HG03039 (cell line): ENCODE results near the gene ENTPD5.
"Not testable (repeated sequence)": the region's sequence is repeated elsewhere in the genome, so short reads cannot be mapped to it uniquely, and the experiment has no call there.

Source experiments
- ATAC-seq: cut with Tn5 transposase; IDR thresholded peaks from one replicate; pipeline ENCODE4 v1.9.1; 2021; ENCODE audit warnings: mild to moderate bottlenecking, moderate library complexity; ENCODE audit not compliant: unreplicated experiment

The ENTPD5 gene

DNA sequence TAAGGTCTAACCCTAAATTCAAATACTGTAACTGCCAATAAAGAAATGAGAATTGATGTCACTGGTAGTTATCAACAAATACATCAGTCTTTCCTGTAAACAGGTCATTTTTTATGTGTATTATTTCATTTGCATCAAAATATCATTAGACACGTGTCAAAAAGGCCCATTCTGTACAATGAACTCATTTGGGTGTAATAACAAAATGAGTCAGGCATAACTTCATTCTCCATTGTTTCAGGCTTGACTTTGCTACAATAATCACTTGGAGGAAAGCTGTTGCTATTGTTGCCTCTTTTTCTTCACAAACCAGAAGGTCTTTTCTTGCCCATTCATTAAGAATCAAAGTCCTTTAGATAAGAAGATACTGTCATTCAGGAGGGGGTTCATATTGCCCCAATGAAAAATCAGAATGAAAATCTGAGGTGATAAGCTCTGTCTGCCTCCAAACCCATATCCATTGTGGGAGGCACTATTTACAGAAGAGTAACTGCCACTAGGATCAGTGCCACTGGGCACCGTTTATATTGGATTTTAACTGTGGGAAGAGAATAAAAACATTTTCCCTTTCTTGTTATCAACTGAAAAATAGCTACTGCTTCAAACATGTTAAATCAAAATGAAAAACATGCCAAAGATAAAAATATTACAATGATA is 10.1 kb downstream of the ENTPD5 start:
- ATAC-seq = no peak

DNA sequence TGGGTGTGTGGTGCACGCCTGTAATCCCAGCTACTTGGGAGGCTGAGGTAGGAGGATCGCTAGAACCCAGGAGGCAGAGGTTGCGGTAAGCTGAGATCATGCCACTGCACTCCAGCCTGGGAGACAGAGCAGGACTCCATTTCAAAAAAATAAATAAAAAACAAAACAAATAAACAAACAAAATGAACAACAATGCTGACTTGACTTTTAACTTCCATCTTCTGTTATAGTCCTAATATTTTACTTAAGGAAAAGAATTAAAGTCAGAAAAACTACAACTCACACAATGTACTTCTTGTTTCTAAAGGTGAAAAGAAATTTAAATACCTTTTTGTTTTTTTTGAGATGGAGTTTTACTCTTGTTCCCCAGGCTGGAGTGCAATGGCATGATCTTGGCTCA is 13.4 kb downstream of the ENTPD5 start:
- not testable (repeated sequence) for ATAC-seq

DNA sequence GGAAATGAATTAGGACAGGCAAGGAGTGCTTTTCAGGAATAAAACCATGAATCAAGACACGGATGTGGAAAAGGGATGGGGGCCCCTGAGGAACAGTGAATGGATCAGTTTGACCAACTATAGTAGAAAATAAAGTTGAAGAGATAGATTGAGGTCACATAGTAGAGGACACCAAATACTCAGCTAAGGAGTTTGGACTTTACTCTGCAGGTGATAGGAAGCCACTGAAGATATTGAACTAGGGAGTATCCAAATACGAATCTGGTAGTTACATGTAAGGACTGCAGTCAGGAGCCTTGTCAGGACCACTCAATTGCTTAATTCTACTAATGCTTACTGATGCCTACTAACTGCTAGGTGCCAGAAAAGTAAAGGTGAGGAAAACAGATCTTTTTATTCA is 20.4 kb downstream of the ENTPD5 start:
- no peak for ATAC-seq

DNA sequence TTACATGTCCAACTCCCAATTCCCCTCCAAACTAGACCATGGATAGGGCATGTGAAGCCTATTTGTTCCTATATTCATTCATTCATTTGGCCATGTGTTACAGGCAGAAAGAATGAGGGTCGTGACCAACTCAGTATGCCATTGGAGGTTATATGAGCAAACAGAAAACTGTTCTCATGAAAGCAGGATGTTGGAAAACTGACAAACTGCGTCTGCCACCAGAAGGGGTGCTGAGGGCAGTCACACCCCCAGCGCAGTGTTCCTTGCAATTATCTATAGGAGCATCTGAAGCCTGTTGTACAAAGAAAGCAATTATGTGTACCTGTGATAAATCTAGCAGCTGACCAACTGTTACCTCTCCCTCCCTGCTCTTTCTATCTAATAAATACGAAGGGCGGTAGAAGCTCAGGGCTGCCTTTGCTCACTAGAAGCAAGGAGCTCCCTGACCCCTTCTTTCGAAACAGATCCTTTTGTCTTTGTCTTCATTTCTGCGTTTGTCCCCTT is 21.1 kb downstream of the ENTPD5 start:
- ATAC-seq = no peak

DNA sequence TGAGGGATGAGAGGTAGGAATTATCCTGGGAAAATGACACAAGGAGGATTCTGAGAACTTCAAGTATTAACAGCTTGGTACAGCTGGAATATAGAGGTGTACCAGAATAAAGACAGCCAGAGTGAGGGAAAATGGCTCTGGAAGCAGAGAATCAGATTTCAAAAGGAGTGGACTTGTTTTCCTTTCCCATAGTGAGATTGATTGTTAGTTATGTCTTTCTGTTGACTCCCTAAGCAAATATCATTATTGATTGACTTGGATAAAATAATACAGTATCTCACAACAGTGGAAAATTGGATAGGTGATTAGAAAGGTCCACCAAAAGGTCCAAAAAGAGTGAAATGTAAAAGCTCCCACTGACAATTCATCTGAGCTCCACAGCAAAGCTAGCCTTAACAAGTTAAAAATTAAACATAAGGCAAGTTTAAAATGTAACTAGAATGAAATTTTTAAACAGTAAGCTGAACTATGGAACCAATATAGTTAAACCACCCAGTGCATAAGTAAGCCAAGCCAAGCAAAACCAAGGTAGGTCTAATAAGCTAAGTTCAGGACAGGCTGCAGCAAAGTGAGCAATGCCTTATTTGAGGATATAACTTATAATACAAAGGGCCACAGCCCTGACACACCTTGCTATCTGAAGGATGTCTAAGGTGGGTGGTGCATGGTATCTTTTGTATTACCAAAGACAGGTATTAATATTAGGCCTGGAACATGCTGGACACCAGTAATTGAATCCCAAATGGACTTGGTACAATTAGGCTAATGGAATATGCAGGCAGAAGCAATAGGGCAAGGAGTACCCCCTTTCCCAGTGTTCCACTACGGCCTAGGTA is 21.8 kb downstream of the ENTPD5 start:
- no peak for ATAC-seq

DNA sequence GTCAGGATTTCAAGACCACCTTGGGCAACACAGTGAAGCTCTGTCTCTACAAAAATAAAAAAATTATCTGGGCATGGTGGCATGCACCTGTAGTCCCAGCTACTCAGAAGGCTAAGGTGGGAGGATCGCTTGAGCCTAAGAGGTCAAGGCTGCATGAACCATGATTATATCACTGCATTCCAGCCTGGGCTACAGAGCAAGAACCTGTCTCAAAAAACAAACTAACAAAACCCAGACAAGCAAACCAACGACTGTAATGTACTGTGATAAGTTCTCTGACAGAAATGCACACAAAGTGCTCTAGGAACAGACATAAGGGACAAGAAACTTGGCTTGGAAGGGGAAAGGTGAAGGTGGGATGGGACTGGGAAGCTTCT is 22.4 kb downstream of the ENTPD5 start:
- ATAC-seq = no peak

DNA sequence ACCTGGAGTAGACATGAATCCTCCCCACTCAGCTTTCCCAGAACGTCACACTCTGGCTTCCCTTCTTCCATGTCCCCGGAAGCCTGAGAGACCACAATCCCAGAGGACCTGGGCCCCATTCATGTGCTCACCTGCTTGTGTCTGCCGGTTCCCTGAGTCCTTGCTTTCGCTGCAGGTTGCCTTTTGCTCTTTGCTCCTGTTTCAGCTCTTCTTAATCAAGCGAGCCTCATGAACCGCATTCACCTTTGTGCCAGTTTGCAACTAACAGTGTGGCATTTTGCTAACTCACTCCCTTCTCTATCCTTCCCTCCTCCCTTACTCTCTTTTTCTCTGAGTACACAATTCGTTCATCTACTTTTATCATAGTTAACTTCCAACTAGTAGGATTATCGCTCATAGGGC is 23.1 kb downstream of the ENTPD5 start:
- ATAC-seq = no peak

DNA sequence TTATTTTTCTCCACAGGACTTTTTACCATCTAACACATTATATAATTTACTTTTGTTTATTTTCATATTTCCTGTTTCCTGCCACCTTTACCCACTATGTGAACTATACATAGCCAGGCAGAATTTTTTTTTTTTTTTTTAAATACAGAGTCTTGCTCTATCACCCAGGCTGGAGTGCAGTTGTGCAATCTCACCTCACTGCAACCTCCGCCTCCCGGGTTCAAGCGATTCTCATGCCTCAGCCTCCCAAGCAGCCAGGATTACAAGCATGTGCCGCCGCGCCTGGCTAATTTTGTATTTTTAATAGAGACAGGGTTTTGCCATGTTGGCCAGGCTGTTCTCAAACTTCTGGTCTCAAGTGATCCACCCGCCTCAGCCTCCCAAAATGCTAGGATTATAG is 24.2 kb downstream of the ENTPD5 start:
- ATAC-seq = not testable (repeated sequence)

DNA sequence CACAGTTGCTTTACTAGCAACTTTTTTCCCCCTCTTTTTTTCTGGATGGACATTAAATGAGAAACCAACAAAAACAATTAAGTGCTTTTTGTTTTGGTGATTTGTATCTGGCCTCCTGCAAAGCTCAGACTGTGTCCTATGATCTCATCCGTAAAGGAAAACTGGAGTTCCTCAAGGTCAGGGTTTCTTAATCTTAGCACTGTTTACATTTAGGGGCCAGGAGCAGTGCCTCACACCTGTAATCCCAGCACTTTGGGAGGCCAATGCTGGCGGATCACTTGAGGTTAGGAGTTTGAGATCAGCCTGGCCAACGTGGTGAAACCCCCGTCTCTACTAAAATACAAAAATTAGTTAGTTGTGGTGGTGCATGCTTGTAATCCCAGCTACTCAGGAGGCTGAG is 28.0 kb downstream of the ENTPD5 start:
- no peak for ATAC-seq

DNA sequence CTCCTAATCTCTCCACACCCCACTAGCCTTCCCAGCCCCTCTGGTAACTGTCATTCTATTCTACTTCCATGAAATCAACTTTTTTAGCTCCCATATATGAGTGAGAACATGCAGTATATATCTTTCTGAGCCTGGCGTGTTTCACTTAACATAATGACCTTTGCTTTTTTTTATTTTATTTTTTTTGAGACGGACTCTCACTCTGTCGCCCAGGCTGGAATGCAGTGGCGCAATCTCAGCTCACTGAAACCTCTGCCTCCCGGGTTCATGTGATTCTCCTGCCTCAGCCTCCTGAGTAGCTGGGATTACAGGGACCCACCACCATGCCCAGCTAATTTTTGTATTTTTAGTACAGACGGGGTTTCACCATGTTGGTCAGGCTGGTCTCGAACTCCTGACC is 30.4 kb downstream of the ENTPD5 start:
- ATAC-seq = not testable (repeated sequence)

DNA sequence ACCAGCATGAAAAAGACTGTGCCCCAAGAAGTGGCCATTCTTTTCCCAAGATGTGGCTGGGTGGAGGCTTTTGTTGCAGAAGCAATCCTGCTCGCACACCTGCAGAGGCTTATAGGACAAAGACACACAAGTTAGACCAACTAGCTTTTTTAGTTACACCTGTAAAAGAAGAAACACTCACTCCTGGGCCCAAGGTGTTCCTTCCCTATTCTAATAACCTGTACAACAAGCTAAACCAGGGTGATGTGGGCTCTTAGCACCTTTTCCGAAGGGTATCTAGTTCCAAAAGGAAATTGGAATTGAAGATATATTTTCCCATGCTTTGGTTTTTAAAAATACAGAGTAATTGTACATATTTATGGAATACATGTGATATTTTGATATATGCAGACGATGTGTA is 31.0 kb downstream of the ENTPD5 start:
- no peak for ATAC-seq

DNA sequence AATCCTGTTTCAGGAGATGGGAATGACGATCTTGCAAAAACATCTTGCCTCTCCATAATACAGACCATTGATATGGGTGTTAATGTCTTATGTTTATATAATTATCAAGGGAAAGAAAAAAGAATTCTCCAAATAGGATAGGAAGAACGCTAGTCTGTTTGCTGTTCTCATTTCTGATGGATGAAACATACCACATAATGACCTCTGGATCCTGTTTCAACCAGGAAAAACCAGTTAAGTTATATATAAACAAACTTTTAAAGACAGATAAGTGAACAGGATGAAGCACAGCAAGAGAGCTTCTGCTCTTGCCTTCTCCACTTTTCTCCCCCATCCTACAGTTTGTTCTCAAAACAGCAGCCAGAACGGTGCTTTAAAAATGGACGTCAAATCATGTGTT is 41.2 kb downstream of the ENTPD5 start:
- no peak for ATAC-seq

DNA sequence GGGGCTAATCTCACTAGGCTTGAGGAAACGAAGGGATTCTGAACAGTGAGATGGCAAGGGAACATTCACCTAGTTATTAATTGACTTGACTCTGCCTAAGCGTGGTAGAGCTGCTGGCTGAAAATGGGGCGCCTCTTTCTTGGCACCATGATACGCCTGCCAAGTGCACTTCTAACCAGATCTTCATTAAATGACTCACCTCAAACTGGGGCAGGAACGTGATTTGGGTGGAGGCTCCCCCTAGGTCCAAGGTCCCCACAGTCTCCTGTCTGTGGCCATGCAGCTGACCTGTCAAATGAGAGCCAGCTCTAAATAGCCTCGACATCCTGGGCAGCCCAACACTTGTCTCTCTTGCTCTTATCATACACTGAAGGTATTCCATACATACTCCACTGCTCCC is 43.0 kb downstream of the ENTPD5 start:
- ATAC-seq = no peak

DNA sequence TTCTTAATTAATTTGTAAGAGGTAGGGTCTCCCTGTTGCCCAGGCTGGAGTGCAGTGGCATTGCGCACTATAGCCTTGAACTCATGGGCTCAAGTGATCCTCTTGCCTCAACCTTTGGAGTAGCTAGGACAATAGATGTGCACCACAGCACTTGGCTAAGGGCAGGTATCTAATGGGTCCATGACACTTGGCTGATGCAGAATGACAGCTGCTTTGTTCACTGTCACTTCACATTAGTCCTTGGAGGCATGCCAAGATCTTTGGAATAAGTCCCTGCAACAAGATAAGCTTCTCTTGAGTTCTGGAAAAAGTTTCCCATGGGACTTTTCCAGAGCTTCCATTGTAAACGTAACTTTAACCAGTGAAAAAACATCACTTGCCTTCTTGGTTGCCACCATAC is 45.6 kb downstream of the ENTPD5 start:
- ATAC-seq = no peak

DNA sequence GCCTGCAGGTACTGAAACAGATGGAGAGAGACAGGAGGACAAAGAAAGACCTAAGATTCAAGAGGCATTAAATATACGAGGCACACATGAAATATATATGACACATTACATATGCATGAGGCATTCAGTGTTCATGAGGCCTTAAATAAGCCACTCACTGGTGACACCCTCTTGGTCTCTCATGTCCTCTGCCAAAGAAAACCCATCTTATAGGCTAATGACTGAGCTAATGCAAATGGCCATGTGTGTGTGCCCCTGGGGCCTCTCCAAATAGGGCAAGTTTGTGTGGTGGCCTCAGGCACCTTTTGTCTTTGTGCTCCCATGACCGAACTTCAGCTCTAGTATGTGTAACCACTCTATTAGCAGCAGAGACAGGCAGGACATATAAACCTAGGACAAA is 50.2 kb downstream of the ENTPD5 start:
- no peak for ATAC-seq

DNA sequence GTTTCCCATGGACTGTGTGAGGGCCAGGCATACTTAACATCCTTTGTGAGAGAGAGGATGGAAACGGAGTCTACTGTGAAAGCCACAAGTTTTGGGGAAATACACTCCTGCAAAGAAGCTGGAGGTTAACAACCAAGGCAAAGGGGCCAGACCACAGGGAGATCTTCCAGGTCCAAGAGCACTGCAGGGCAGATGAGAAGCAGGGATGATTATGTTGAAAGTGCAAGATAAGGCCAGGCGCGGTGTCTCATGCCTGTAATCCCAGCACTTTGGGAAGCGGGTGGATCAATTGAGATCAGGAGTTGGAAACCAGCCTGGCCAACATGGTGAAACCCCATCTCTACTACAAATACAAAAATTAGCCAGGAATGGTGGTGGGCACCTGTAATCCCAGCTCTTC is 53.9 kb downstream of the ENTPD5 start:
- no peak for ATAC-seq

DNA sequence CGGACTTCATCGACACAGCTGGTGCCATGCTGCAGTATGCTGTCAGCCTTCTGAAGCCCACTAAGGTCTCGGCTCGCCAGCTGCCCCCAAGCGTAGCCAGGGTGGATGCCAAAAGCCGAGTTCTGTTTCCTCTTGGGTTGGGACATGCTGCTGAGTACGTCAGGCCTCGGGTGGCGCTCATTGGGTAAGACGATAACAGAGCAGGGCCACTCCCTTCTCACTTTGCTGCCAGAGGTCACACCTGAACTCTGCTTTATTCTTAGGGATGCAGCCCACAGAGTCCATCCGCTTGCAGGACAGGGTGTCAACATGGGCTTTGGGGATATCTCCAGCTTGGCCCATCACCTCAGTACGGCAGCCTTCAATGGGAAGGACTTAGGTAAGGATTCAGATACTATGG is 57.9 kb downstream of the ENTPD5 start:
- no peak for ATAC-seq

DNA sequence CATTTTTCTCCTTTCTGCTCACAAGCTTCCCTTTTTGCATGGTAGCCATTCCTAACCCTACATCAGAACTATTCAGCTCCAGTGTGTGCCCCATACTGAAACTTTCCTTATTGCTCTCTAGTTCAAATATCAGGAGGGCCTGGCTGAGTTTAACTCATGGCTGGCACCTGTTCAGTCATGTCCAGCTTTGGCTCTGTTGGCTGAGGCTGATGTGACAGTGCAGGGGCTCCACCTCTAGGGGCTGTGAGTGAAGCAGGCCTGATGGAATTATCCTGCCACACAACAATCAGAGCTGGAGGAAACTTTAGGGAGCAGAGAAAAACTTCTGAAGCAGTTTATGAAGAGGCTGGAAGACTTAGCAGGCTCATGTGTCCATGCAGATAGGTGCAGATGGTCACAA is 60.5 kb downstream of the ENTPD5 start:
- no peak for ATAC-seq

DNA sequence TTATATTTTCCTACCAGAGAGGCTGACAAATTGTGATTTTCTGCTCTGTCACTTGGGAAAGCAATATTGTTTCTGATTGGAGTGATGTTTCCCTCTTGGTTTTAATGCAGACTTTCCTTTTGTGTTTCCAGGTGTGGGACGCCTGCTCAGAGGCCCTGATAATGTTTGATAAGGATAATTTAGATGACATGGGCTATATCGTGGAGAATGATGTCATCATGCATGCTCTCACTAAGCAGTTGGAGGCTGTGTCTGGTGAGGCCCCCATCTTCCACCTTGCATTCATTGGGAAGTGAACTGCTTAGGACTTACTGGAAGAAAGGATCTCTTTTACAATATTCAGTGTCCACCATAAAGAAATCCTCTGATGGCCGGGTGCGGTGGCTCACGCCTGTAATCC is 63.4 kb downstream of the ENTPD5 start:
- ATAC-seq = no peak

DNA sequence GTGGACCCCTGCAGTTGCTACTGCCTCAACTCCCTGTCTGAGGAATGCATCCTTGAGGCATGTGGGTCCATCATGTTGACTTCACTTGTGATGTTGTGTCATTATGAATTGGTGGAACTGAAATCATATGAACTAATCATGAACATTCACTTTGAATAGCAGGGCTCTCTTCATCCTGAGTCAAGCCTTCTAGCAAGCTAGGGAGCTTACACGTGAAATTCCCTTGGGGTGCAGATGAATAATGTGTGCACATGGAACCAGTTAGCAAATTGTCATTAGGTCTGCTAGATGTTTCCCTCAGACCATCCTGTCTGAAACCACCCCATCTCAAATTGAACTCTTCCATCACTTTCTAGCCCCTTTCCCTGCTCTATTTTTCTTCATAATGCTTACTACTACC is 65.4 kb downstream of the ENTPD5 start:
- ATAC-seq = no peak

DNA sequence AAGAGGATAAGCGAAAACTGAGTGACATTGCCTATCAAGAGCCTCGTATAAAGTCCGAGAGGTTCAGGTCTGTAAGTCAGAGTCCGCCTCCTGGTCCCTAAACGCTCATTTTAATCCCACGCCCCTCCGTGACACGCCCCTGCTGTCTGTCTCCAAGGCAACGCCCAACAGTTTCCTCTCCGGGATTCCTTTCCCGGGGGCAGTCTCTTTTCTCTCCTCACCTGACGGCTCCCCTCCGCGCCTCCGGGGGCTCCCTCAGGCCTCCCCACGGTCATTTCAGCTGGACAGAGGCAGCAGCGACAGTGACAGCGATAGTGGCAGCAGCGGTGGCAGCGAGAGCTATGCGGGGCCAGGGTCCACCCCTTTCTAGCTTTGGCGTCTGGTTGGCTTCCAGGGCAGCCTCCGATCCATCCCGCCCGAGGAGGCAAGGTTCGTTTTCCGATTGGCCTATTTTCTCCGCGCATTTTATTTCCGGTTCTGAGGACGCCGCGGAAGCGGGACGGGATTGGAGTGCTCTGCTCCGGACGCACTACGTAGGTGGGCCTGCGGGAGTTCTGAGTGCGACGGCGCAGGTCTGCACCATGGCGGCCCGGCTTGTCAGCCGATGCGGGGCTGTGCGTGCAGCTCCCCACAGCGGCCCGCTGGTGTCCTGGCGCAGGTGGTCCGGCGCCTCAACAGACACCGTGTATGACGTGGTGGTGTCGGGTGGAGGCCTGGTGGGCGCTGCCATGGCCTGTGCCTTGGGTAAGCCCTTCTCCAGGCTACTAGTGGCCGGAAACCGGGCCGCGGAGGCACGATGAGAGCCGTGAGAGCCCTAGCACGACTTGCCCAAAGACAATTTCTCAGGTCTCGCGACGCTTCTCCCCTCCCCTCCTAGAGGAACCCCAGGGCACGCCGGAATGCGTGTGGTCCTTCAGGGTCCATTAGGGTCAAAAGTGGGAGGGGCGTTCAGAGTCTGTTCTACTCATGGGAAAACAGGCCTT is 69.0 kb downstream of the ENTPD5 start, which contains the start of the genes COQ6 and FAM161B:
Gene COQ6 (plus strand): TSS at position 551 of the 983 bp plus-strand sequence. CDS start 31 bp downstream, at position 582.
Gene FAM161B (minus strand): TSS at position 343 of the 983 bp plus-strand sequence. CDS start 68 bp downstream, at position 275.
- peak; percentile 74 for ATAC-seq
